Hematopoietic multipotent progenitor cell (in vitro differentiated cells): ENCODE results near the gene ORAI2. TPM values are rescaled to one million over a fixed set of nuclear protein-coding genes. Genes with fewer than 3 reads are reported as not detected.
"Not testable (repeated sequence)": the region's sequence is repeated elsewhere in the genome, so short reads cannot be mapped to it uniquely, and the experiment has no call there.

Source experiments
- DNase-seq, 3 donors: peaks; one replicate each; pipeline ENCODE4 v3.0.0-alpha.2; 2011 to 2015; ENCODE audit warnings: low read depth in 2 of 3, low spot score in 2 of 3
- small RNA-seq: library from RNA; depleted of rRNA; stranded (forward); fragments of <200 nt; gene quantifications from one replicate; pipeline ENCODE3, GENCODE V24; 2012
- total RNA-seq: library from RNA; depleted of rRNA; stranded (reverse); fragments of >200 nt; gene quantifications from one replicate; pipeline ENCODE4 v1.2.3, GENCODE V29; 2012

Gene ORAI2
- total RNA-seq, 1 donor: 191 TPM

DNA sequence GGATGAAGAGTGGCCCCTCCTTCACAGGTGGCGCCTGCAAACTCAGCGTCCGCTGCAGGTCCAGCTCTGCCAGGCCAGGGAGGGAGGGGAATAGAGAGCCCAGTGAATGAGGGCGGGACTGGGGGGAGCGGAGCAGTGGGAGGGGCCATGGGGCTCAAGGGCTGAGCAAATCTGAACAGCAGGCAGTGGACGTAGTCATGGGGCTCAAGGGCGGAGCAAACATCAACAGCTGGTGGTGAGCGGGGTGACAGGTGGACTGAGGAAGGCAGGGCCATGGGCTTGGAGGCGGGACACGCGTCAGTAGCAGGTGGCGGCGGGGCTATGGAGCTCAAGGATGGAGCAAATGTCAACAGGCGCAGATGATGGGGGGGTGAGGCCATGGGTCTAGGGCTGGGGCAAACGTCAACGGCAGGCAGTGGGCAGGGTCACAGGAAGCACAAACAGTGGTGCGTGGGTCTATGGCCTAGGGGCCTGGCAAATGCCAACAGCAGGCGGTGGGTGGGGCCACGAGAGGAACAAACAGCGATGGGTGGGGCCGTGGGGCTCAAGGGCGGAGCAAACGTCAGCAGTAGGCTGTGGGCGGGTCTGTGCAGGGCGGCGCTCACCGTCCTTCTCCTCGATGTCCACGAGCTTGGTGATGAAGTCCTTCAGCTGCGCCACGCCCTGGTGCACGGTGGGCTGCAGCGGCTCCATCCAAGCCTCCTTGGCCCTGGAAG, 60.0 kb downstream of the ORAI2 start:
- DNase-seq: peak in 1 of 3 donors; percentile 14

DNA sequence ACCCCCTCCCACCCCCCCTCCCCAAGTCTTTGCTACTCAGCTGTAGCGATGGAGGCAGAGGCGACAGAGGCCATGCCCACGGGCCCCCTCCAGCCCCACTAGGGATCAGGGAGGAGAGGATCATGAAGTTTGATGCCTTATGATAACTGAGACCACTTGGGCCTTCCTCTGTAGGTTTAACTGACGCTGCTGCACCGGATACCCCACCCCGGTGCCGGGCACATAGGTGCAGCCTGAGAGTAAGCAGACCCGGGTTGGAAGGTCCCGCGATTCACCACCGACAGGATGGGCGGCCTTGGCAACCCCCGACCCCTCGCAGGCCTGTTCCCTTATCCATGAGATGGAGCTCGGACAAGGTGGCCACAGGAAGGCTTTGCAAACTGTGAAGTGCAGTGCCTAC, 60.7 kb downstream of the ORAI2 start:
- DNase-seq: not testable (repeated sequence)

DNA sequence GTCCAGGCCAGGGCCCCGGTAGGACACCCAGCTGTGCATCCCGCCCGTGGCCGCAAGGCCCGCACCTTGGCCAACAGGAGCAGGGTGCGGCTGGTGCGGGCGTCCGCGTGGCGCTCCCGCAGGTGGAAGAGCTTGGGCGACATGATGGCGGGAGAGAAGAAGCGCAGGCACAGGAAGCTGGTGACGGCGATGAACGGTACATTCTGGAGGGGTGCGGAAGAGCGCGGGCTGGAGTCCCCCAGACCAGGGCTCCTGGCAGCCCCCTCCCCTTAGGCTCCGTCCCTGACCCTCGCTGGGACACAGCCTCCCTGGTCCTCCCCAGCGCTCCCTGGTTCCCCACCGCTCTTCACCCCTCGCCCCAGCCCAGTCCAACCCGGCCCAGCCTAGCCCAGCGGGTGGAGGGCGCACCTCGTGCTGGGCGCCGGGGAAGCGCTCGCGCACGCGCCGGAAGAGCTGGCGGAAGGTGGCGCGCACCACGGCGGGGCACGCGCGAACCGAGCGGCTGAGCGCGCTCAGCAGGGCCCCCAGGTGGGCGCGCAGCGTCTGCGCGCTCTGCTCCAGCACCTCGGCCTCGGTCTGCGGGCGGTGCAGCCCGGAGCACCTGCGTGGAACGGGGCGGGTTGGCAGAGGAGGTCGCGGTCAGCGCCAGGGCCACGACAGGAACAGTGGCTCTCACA, 61.2 kb downstream of the ORAI2 start:
- DNase-seq: not testable (repeated sequence)

DNA sequence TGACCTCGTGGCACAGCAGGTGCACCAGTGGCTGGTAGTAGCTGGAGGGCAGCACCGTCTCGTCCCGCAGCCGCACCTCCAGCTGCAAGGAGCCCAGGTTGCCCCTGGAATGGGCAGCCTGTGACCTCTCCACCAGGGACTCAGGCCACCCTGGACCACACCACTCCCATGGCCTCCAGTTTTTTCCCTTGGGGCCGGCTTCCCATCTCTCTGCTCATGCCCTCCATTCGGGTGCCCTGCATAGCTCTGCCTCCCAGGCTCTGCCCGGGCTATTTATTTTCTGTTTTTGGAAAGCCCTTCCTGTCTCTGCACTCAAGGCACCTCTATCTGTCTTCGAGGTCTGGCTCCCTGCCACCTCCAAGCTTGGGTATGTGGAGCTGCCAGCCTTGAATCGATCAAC, 63.5 kb downstream of the ORAI2 start:
- not testable (repeated sequence) for DNase-seq

DNA sequence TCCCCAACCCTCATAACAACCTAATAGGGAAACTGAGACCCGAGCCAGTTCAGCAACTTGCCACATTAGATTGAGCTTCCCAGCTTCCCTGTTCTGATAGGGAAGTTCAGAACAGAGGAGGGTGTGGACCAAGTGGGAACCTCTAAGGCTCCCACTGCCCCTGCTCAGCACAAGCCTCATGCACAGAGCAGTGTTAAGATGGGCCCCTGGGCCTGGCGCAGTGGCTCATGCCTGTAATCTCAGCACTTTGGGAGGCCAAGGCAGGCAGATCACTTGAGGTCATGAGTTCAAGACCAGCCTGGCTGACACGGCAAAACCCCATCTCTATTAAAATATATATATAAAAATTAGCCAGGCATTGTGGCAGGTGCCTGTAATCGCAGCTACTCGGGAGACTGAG, 63.9 kb downstream of the ORAI2 start:
- not testable (repeated sequence) for DNase-seq

DNA sequence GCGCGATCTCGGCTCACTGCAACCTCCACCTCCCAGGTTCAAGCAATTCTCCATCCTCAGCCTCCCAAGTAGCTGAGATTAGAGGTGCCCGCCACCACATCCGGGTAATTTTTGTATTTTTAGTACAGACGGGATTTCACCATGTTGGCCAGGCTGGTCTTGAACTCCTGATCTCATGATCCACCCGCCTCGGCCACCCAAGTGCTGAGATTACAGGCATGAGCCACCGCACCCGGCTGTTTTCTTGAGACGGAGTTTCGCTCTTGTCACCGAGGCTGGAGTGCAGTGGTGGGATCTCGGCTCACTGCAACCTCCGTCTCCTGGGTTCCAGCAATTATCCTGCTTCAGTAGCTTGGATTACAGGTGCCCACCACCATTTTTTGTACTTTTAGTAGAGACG, 64.9 kb downstream of the ORAI2 start:
- not testable (repeated sequence) for DNase-seq

DNA sequence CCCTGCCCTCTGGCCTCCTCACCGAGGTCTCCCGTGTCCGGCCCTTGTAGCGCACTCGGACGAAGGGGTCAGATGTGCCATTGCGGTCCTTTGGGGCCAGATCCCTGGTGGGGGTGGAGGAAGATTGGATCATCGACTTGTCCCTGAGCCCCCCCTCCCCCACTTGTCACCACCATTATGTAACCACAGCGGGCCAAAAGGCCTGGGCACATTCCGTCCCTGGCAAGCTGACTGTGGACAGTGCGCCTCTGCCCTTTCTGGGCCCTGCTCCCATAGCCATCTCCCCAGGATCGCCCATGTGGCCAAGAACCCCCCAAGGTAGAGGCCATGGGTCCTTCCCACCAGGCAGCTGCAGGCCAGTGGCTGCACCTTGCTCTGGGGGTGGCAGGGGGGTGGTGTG, 69.8 kb downstream of the ORAI2 start:
- not testable (repeated sequence) for DNase-seq

DNA sequence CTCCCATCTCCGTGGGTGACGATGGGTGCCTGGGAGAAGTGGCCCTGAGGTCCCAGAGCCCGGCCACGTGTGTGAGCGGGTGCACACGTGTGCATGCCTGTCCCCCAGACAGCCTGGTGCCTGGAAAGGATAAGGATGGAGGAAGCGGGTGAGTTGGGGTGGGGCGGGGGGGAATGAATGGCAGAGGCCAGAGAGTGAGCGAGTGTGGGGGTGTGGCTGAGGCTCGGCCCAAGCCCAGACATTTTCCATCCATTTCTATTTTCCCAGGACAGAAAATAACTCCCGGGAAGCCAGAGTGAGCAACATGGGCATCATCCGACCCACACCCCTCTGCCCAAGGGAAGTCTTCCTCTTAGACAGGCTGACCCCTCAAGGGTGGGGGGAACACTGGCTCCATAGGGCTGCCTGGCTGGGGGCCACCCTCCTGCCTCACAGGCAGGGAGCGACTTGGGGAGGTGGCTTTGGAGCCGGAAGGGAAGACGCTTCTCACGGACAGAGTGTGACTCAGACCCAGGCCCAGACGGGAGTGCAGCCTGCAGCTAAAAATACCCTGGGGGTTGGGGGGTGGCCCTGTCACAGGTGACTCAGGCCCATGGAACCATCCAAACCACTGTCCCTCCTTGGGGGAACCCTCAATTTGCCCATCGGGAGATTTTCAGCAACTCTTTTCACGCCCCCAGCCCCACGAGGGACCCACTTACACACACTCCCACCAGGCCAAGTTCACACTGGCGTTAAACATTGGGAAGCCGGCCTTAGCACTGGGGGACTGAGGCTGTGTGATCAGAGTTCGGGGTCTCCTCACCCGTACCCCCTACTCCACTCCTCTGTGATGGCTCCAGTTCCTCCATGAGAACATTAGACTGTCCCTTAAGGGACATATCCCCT, 72.2 kb downstream of the ORAI2 start:
- DNase-seq: not testable (repeated sequence)

Small RNA genes lying within 50 kb of the gene (small RNA-seq; reads per million reads assigned to genes)
- gene MIR548O: not detected

Other genes starting within 250 kb of the ORAI2 start
- 6.2 TPM for gene SH2B2, start 146.7 kb upstream of the ORAI2 start, total RNA-seq
- not detected for gene SPDYE6, start 77.1 kb upstream of the ORAI2 start, total RNA-seq
- 19.7 TPM for gene PRKRIP1, start 37.2 kb upstream of the ORAI2 start, total RNA-seq
- 39.6 TPM for gene ALKBH4, start 31.3 kb downstream of the ORAI2 start, total RNA-seq
- 27.7 TPM for gene LRWD1, start 31.4 kb downstream of the ORAI2 start, total RNA-seq
- gene POLR2J, start 45.3 kb downstream of the ORAI2 start, total RNA-seq: 46.3 TPM
- 14.8 TPM for gene RASA4B, start 84.2 kb downstream of the ORAI2 start, total RNA-seq
- 4.0 TPM for gene UPK3BL2, start 110.1 kb downstream of the ORAI2 start, total RNA-seq
- gene SPDYE2, start 117.7 kb downstream of the ORAI2 start, total RNA-seq: under 0.01 TPM
- gene POLR2J3, start 139.0 kb downstream of the ORAI2 start, total RNA-seq: 52.0 TPM
- 35.3 TPM for gene RASA4, start 183.2 kb downstream of the ORAI2 start, total RNA-seq
- 0.27 TPM for gene UPK3BL1, start 209.2 kb downstream of the ORAI2 start, total RNA-seq
- gene SPDYE2B, start 216.7 kb downstream of the ORAI2 start, total RNA-seq: not detected
- gene POLR2J2, start 238.1 kb downstream of the ORAI2 start, total RNA-seq: 2.7 TPM